ENCODE measurements around the gene GSTO1.
"Not testable (repeated sequence)": the region's sequence is repeated elsewhere in the genome, so short reads cannot be mapped to it uniquely, and the experiment has no call there.

The GSTO1 gene

DNA sequence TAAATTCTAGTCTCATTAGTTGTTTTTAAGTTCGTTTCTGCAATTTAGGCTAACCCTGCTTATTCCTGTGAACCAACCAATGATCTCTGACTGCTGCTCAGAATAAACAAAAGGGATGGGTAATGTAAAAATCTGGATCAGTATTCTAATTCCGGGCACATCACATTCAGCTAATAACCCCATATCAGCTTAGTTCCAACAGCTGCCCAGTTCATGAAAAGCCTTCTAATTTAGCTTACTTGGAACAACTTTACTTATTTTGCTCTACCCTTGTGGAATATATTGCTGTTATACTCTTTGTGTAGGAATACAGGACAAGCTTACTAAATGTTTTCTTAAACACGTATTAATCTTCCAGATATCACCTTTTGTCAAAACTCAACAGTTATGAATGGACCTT is 18.9 kb upstream of the GSTO1 start:
- TF ChIP-seq EZH2phosphoT487 (IDR thresholded peaks at IDR 0.05; ENCODE audit: low read depth) (no peak), CTCF (IDR thresholded peaks at IDR 0.05; ENCODE audit: low read depth, low read length) (no peak)
- no peak overlapping the region for H2AFZ ChIP-seq (ENCODE audit: low read depth, low read length)
- no peaks in the 10 kb centered on the region for H3K36me3 ChIP-seq (replicated peaks; ENCODE audit: low read depth, low read length)
- H3K9me3 ChIP-seq (ENCODE audit: insufficient read depth, low read length) = no peaks in the 10 kb centered on the region
- H4K20me1 ChIP-seq (ENCODE audit: insufficient read depth, low read length) = no peaks in the 10 kb centered on the region
- 0 out of 2 replicates have a peak, but pooled peaks cover 4% of the 10 kb centered on the region for H3K27me3 ChIP-seq (ENCODE audit: low read depth, low read length)
- H3K4me2 ChIP-seq (ENCODE audit: low read length) = no peak overlapping the region
- H3K27ac ChIP-seq (ENCODE audit: low read length) = no peak overlapping the region
- no peaks in the 10 kb centered on the region for H3K79me2 ChIP-seq (ENCODE audit: low read length)
- no peaks in the 10 kb centered on the region for H3K4me1 ChIP-seq (ENCODE audit: low read length)
- no peak overlapping the region for H3K4me3 ChIP-seq (ENCODE audit: low read length)
- H3K9ac ChIP-seq (ENCODE audit: low read length) = no peak overlapping the region

- H4K20me1 ChIP-seq (ENCODE audit: insufficient read depth, low read length) = no peaks in the 10 kb centered on the region
- no peaks in the 10 kb centered on the region for H3K4me1 ChIP-seq (ENCODE audit: low read length)
- no peaks in the 10 kb centered on the region for H3K27me3 ChIP-seq (ENCODE audit: low read depth, low read length)
- TF ChIP-seq EZH2phosphoT487 (IDR thresholded peaks at IDR 0.05; ENCODE audit: low read depth) (no peak), CTCF (IDR thresholded peaks at IDR 0.05; ENCODE audit: low read depth, low read length) (no peak)
- no peak overlapping the region for H3K4me3 ChIP-seq (ENCODE audit: low read length)
- no peaks in the 10 kb centered on the region for H3K79me2 ChIP-seq (ENCODE audit: low read length)
- no peak overlapping the region for H3K4me2 ChIP-seq (ENCODE audit: low read length)
- no peaks in the 10 kb centered on the region for H3K9me3 ChIP-seq (ENCODE audit: insufficient read depth, low read length)
- H3K9ac ChIP-seq (ENCODE audit: low read length) = no peak overlapping the region
- no peaks in the 10 kb centered on the region for H3K36me3 ChIP-seq (replicated peaks; ENCODE audit: low read depth, low read length)
- no peak overlapping the region for H3K27ac ChIP-seq (ENCODE audit: low read length)
- H2AFZ ChIP-seq (ENCODE audit: low read depth, low read length) = no peak overlapping the region
Observed at GRCh38 chr10:104240078-104240477, 14.6 kb upstream of the GSTO1 start.

GRCh38 chr10:104242545-104242944 is 12.1 kb upstream of the GSTO1 start:
- Histone ChIP-seq H3K36me3 (replicated peaks; ENCODE audit: low read depth, low read length) (no peaks in the 10 kb centered on the region), H3K27me3 (ENCODE audit: low read depth, low read length) (no peaks in the 10 kb centered on the region), H3K4me1 (ENCODE audit: low read length) (no peaks in the 10 kb centered on the region), H3K79me2 (ENCODE audit: low read length) (no peaks in the 10 kb centered on the region), H4K20me1 (ENCODE audit: insufficient read depth, low read length) (no peaks in the 10 kb centered on the region), H3K9ac (ENCODE audit: low read length) (no peak overlapping the region), H3K4me2 (ENCODE audit: low read length) (no peak overlapping the region), H3K9me3 (ENCODE audit: insufficient read depth, low read length) (no peaks in the 10 kb centered on the region), H3K27ac (ENCODE audit: low read length) (no peak overlapping the region), H2AFZ (ENCODE audit: low read depth, low read length) (no peak overlapping the region), H3K4me3 (ENCODE audit: low read length) (no peak overlapping the region)
- TF ChIP-seq EZH2phosphoT487 (IDR thresholded peaks at IDR 0.05; ENCODE audit: low read depth) (no peak), CTCF (IDR thresholded peaks at IDR 0.05; ENCODE audit: low read depth, low read length) (no peak)

- not testable (repeated sequence) for H3K9me3 ChIP-seq (ENCODE audit: insufficient read depth, low read length); H4K20me1 ChIP-seq (ENCODE audit: insufficient read depth, low read length); H3K4me1 ChIP-seq (ENCODE audit: low read length); H3K79me2 ChIP-seq (ENCODE audit: low read length); H2AFZ ChIP-seq (ENCODE audit: low read depth, low read length); H3K27me3 ChIP-seq (ENCODE audit: low read depth, low read length); H3K9ac ChIP-seq (ENCODE audit: low read length); H3K4me3 ChIP-seq (ENCODE audit: low read length); H3K27ac ChIP-seq (ENCODE audit: low read length); H3K36me3 ChIP-seq (replicated peaks; ENCODE audit: low read depth, low read length); H3K4me2 ChIP-seq (ENCODE audit: low read length)
Observed at GRCh38 chr10:104243009-104243408, 11.7 kb upstream of the GSTO1 start.

DNA sequence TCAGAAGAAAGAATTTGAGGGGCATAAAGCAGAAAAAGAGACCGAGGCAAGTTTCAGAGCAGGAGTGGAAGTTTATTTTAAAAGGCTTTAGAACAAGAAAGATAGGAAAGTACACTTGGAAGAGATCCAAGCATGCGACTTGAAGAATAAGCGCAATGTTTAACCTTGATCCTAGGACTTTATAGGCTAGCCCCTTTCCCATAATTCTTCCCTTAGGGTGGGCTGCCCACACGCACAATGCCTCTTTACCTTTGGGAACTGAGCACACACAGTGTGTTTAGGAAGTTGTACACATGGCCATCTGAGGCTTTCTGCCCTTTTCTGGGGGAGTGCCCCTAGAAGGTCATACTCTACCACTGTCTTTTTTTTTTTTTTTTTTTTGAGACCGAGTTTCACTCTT is 11.2 kb upstream of the GSTO1 start:
- no peak overlapping the region for H3K4me3 ChIP-seq (ENCODE audit: low read length)
- H3K9me3 ChIP-seq (ENCODE audit: insufficient read depth, low read length) = no peaks in the 10 kb centered on the region
- no peak overlapping the region for H2AFZ ChIP-seq (ENCODE audit: low read depth, low read length)
- TF ChIP-seq EZH2phosphoT487 (IDR thresholded peaks at IDR 0.05; ENCODE audit: low read depth) (no peak), CTCF (IDR thresholded peaks at IDR 0.05; ENCODE audit: low read depth, low read length) (no peak)
- no peak overlapping the region for H3K27ac ChIP-seq (ENCODE audit: low read length)
- no peaks in the 10 kb centered on the region for H3K36me3 ChIP-seq (replicated peaks; ENCODE audit: low read depth, low read length)
- H3K4me2 ChIP-seq (ENCODE audit: low read length) = no peak overlapping the region
- no peaks in the 10 kb centered on the region for H3K27me3 ChIP-seq (ENCODE audit: low read depth, low read length)
- no peak overlapping the region for H3K9ac ChIP-seq (ENCODE audit: low read length)
- H4K20me1 ChIP-seq (ENCODE audit: insufficient read depth, low read length) = no peaks in the 10 kb centered on the region
- no peaks in the 10 kb centered on the region for H3K79me2 ChIP-seq (ENCODE audit: low read length)
- no peaks in the 10 kb centered on the region for H3K4me1 ChIP-seq (ENCODE audit: low read length)

All from OCI-LY3 (cell line).